Femur (tissue), 1 donor: Measurements from ENCODE around the gene HNMT.

ENCODE experiments used
- DNase-seq: peaks from one replicate; pipeline ENCODE4 v3.0.0-alpha.2; 2017

Gene HNMT

GRCh38 chr2:138061961-138062360 is 97.7 kb downstream of the HNMT start:
- DNase-seq, result no peak

GRCh38 chr2:138063181-138063580 is 98.9 kb downstream of the HNMT start:
- DNase-seq, result no peak
